VCaP (cell line): ENCODE data around the gene IFT27.
"Not testable (repeated sequence)": the region's sequence is repeated elsewhere in the genome, so short reads cannot be mapped to it uniquely, and the experiment has no call there.

Experiments
- H3K27ac ChIP-seq: fragments of 450-650 bp; 2 replicates; pipeline ENCODE4 v1.5.1; 2017
- CTCF ChIP-seq: fragments of 450-650 bp; conservative IDR thresholded peaks from 2 replicates; pipeline ENCODE4 v1.5.1; 2017; ENCODE audit warnings: mild to moderate bottlenecking, moderate library complexity

Gene IFT27

GRCh38 chr22:36732609-36733008 is 43.3 kb downstream of the IFT27 start:
- no peak overlapping the region for H3K27ac ChIP-seq
- TF ChIP-seq CTCF, result no peak

- H3K27ac ChIP-seq, result no peak overlapping the region
- no peak for TF ChIP-seq CTCF
Observed at GRCh38 chr22:36731916-36732315, 44.0 kb downstream of the IFT27 start.

- H3K27ac ChIP-seq, result not testable (repeated sequence)
Observed at GRCh38 chr22:36731321-36731720, 44.6 kb downstream of the IFT27 start.

GRCh38 chr22:36730176-36730858 is 45.6 kb downstream of the IFT27 start:
- TF ChIP-seq CTCF, result no peak

GRCh38 chr22:36729321-36729720 is 46.6 kb downstream of the IFT27 start:
- no peak overlapping the region for H3K27ac ChIP-seq
- TF ChIP-seq CTCF, result no peak

More at GRCh38 chr22:36730176-36730858, 45.6 kb downstream of the IFT27 start:
- H3K27ac ChIP-seq, result no peak overlapping the region

- no peak overlapping the region for H3K27ac ChIP-seq
- TF ChIP-seq CTCF, result no peak
Observed at GRCh38 chr22:36728505-36728904, 47.4 kb downstream of the IFT27 start.

- no peak overlapping the region for H3K27ac ChIP-seq
- TF ChIP-seq CTCF, result no peak
Observed at GRCh38 chr22:36727927-36728488, 47.9 kb downstream of the IFT27 start.

GRCh38 chr22:36727110-36727509 is 48.8 kb downstream of the IFT27 start:
- TF ChIP-seq CTCF, result no peak
- H3K27ac ChIP-seq, result no peak overlapping the region
